ENCODE measurements around the gene GJB1. TPM values are rescaled to one million over a fixed set of nuclear protein-coding genes. Genes with fewer than 3 reads are reported as not detected.
"Not testable (repeated sequence)": the region's sequence is repeated elsewhere in the genome, so short reads cannot be mapped to it uniquely, and the experiment has no call there.

Gene GJB1
- total and polyA plus RNA-seq, 8 donors, result 0.21 to 6.6 (median 5.0) TPM

DNA sequence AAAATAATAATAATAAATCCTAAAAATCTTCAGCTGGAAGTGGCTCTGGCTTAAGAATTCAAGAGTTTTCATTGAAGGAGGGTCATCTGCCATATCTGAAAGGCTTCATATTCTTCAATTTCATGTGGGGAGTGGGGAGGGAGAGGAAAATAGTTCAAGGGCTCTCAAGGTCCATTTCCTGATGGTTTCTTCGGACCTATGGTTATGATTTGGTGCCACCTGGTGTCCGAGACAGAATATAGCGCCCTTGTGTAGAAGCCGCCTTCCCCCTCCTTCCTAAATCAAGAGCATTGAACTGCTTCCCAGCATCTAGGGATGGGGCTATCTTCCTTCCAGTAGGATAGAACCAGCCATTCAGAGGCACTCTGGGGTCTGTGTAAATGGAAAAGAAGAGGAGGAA, 44.1 kb upstream of the GJB1 start:
- intact Hi-C loops (cut with DNase I), result no loop called here
- TF ChIP-seq, protein P1, sequence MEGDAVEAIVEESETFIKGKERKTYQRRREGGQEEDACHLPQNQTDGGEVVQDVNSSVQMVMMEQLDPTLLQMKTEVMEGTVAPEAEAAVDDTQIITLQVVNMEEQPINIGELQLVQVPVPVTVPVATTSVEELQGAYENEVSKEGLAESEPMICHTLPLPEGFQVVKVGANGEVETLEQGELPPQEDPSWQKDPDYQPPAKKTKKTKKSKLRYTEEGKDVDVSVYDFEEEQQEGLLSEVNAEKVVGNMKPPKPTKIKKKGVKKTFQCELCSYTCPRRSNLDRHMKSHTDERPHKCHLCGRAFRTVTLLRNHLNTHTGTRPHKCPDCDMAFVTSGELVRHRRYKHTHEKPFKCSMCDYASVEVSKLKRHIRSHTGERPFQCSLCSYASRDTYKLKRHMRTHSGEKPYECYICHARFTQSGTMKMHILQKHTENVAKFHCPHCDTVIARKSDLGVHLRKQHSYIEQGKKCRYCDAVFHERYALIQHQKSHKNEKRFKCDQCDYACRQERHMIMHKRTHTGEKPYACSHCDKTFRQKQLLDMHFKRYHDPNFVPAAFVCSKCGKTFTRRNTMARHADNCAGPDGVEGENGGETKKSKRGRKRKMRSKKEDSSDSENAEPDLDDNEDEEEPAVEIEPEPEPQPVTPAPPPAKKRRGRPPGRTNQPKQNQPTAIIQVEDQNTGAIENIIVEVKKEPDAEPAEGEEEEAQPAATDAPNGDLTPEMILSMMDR (IDR thresholded peaks at IDR 0.05), result peak; percentile 67 to 79
- Histone ChIP-seq H3K27ac (no peak overlapping the region), H3K27me3 (no peaks in the 10 kb centered on the region), H3K4me1 (peaks cover 0 to 4% of the 10 kb centered on the region in 2 donors), H3K36me3 (no peaks in the 10 kb centered on the region), H3K9me3 (no peaks in the 10 kb centered on the region), H3K4me3 (no peak overlapping the region)
- DNase-seq (peak in 3 of 4 donors; percentile 44 to 76 (median 52)), ATAC-seq (peak; percentile 63)

DNA sequence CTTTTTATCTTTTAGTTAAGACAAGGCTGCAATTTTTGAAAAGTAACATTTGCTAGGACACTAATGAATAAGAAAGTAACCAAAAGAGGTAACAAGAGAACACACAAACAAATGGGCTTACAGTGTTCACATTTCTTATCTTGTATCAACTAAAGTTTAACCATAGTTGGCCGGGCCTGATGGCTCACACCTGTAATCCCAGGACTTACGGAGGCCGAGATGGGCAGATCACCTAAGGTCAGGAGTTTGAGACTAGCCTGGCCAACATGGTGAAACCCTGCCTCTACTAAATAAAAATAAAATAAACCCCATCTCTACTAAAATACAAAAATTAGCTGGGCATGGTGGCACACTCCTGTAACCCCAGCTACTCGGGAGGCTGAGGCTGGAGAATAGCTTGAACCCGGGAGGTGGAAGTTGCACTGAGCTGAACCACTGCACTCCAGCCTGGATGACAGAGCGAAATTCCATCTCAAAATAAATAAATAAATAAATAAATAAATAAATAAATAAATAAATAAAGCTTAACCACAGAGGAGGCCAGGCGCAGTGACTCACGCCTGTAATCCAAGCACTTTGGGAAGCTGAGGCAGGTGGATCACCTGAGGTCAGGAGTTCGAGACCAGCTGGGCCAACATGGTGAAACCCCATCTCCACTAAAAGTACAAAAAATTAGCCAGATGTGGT, 42.3 kb upstream of the GJB1 start:
- H3K4me1 ChIP-seq; intact Hi-C loops (cut with DNase I); ATAC-seq; H3K27me3 ChIP-seq; DNase-seq; H3K27ac ChIP-seq; H3K9me3 ChIP-seq; H3K36me3 ChIP-seq: not testable (repeated sequence)
- H3K4me3 ChIP-seq, result peak overlapping the region in 1 of 2 donors; percentile 43

DNA sequence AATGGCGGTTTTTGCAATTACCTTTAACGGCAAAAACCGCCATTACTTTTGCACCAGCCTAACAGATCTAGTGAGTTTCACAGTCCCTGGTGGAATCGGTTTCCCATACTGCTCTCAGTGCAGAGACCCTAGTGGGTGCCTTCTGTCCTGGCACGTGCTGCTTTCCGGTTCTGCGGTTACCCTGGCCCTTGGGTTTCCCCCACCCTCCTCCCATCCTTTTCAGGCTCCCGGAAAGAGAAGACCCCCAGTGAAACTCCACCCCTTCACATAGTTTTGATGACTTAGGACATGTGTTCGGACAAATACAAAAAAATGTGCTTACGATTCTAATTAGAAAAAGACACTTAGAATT, 41.5 kb upstream of the GJB1 start:
- Histone ChIP-seq H3K27ac (peak overlapping the region; percentile 83 to 86), H3K4me3 (peak overlapping the region; percentile 19 to 43), H3K36me3 (no peaks in the 10 kb centered on the region), H3K9me3 (no peaks in the 10 kb centered on the region), H3K4me1 (peaks cover 0 to 4% of the 10 kb centered on the region in 2 donors), H3K27me3 (no peaks in the 10 kb centered on the region)
- TF ChIP-seq, protein P1 (IDR thresholded peaks at IDR 0.05), result no peak
- DNase-seq, result peak in 1 of 4 donors; percentile 32
- intact Hi-C loops (cut with DNase I), result no loop called here
- peak; percentile 18 for ATAC-seq

DNA sequence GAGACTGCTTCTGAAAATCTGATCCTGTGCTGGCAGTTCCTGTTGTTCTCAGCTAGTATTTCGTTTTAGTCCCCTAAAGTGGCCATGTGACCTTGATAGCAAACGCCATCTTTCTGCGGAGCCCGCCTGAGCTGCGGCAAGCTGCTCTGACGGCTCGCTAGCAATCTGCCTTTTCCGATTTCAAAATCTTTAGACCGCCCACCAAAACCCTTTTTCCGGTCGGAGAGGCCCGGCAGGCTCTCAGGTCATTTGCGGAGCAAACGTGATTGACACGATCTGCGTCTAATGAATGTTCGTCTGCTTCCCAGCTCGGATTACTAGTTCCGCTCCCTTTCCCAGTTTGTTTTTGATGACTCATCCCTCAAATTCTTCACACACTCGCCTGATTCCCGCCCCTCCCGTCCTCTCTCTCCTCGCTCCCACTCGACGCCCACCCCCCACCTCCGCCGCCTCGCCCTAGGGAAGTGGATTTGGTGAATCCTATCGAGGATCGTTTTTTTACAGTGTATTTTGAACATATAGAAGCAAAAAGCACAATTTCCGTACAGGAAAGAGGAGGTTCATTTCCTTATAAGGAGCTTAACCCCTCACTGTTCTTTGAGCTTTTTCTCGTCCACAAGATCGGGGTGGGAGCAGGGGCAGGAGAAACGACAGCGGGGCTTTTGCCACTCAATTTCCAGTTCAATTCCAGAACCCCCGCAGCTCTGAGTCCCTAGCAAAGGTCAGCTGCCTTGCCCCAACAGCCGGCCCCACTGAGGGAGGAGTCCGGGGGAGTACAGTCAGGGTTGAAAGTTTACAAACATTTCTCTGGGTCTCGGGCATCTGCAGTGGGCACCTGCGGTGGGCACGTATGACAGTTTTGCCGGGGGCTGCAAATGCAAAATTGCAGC, 40.9 kb upstream of the GJB1 start:
- no peaks in the 10 kb centered on the region for H3K36me3 ChIP-seq
- DNase-seq (peak; percentile 83 to 95 (median 88)), ATAC-seq (peak; percentile 92)
- intact Hi-C loops (cut with DNase I), result no loop called here
- peak overlapping the region; percentile 19 to 43 for H3K4me3 ChIP-seq
- no peaks in the 10 kb centered on the region for H3K27me3 ChIP-seq
- no peaks in the 10 kb centered on the region for H3K9me3 ChIP-seq
- peaks cover 0 to 4% of the 10 kb centered on the region in 2 donors for H3K4me1 ChIP-seq
- TF ChIP-seq, protein P1 (IDR thresholded peaks at IDR 0.05), result no peak
- H3K27ac ChIP-seq, result peak overlapping the region; percentile 83 to 86

DNA sequence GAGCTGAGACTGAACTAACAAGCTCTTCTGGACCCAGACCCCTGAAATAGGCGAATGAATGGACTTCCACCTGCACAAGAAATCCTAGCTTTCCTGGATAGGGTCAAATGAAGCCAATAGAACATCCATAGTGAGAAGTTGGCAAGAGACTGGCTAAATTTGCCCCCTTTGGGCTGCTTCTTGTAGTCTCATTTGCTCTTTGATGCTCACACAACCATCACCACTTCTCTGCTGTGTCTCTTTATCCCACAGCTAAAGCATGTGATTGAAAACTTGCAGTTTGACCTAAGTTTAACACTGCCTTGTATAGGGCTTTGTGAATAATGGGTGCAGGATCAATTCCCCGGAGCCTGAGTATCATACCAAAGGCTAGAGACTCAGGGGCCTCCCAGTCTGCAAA, 40.2 kb upstream of the GJB1 start:
- no peaks in the 10 kb centered on the region for H3K36me3 ChIP-seq
- H3K27ac ChIP-seq, result peak overlapping the region; percentile 83 to 86
- H3K4me3 ChIP-seq, result peak overlapping the region in 1 of 2 donors; percentile 43
- H3K9me3 ChIP-seq, result no peaks in the 10 kb centered on the region
- H3K4me1 ChIP-seq, result peaks cover 0 to 4% of the 10 kb centered on the region in 2 donors
- intact Hi-C loops (cut with DNase I), result no loop called here
- DNase-seq, result no peak
- ATAC-seq, result no peak
- TF ChIP-seq, protein P1 (IDR thresholded peaks at IDR 0.05), result no peak
- no peaks in the 10 kb centered on the region for H3K27me3 ChIP-seq
